ENCODE results near the gene ARHGAP22.

Gene ARHGAP22

GRCh38 chr10:48455392-48456151 is 149.3 kb downstream of the ARHGAP22 start:
- Histone ChIP-seq H3K36me3 (ENCODE audit: control insufficient read depth in 5 of 5, insufficient read depth in 5 of 5, low read length in 5 of 5) (peaks cover 0 to 6% (median 0%) of the 10 kb centered on the region in 5 donors), H3K4me1 (ENCODE audit: control insufficient read depth in 5 of 5, insufficient read depth in 5 of 5, low read length in 5 of 5) (peaks cover 0 to 16% (median 6%) of the 10 kb centered on the region in 5 donors), H3K27me3 (ENCODE audit: control insufficient read depth in 5 of 5, insufficient read depth in 4 of 5, low read length in 5 of 5) (no peaks in the 10 kb centered on the region), H3K4me3 (ENCODE audit: low read depth in 1 of 5, low read length in 5 of 5) (no peak overlapping the region), H3K9ac (ENCODE audit: low read length in 5 of 5) (no peak overlapping the region), H3K9me3 (ENCODE audit: control insufficient read depth in 5 of 5, low read length in 5 of 5) (no peaks in the 10 kb centered on the region), H3K27ac (ENCODE audit: low read depth, low read length) (no peak overlapping the region)

- H3K9ac ChIP-seq (ENCODE audit: low read length in 5 of 5): no peak overlapping the region
- no peak overlapping the region for H3K4me3 ChIP-seq (ENCODE audit: low read depth in 1 of 5, low read length in 5 of 5)
- H3K36me3 ChIP-seq (ENCODE audit: control insufficient read depth in 5 of 5, insufficient read depth in 5 of 5, low read length in 5 of 5): peaks cover 0 to 6% (median 0%) of the 10 kb centered on the region in 5 donors
- no peaks in the 10 kb centered on the region for H3K27me3 ChIP-seq (ENCODE audit: control insufficient read depth in 5 of 5, insufficient read depth in 4 of 5, low read length in 5 of 5)
- no peaks in the 10 kb centered on the region for H3K9me3 ChIP-seq (ENCODE audit: control insufficient read depth in 5 of 5, low read length in 5 of 5)
- H3K4me1 ChIP-seq (ENCODE audit: control insufficient read depth in 5 of 5, insufficient read depth in 5 of 5, low read length in 5 of 5): peaks cover 0 to 18% (median 10%) of the 10 kb centered on the region in 5 donors
- no peak overlapping the region for H3K27ac ChIP-seq (ENCODE audit: low read depth, low read length)
Observed at GRCh38 chr10:48455055-48455391, 149.8 kb downstream of the ARHGAP22 start.

DNA sequence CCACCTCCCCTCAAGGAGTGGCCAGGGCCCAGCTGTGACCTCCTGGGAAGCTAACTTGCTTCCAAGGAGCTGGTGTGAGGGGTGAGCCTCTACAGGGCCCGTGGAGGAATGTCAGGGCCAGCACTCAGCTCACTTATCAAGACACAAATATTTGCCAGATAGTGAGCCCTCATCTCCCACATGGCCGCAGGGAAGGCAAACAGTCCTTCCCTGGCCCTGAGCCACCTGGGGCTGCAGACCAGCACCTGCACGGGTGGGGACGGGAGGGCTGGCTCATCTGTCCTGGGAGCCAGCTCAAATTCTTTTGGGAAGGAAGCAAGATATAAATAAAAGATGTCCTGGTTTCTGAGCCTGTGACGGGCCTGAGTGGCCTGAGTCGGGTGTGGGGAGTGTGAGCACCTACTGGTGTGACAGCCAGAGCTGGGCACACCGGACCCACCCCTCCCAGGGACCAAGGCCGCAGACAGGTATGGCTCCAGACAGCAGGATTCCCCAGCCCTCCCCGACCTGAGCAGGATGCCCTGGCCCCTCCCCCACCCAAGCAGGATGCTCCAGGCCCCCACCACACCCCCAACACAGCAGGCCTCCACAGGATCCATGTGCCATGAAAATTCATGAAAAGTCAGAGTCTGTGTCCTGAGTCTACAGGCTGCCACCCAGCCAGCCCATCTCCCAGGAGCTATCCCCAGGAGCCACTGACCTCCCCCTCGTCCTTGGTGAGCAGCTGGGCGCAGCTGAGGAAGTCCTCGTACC is 150.4 kb downstream of the ARHGAP22 start:
- Histone ChIP-seq H3K4me1 (ENCODE audit: control insufficient read depth in 5 of 5, insufficient read depth in 5 of 5, low read length in 5 of 5) (peaks cover 0 to 23% (median 15%) of the 10 kb centered on the region in 5 donors), H3K9ac (ENCODE audit: low read length in 5 of 5) (no peak overlapping the region), H3K9me3 (ENCODE audit: control insufficient read depth in 5 of 5, low read length in 5 of 5) (no peaks in the 10 kb centered on the region), H3K27ac (ENCODE audit: low read depth, low read length) (no peak overlapping the region), H3K36me3 (ENCODE audit: control insufficient read depth in 5 of 5, insufficient read depth in 5 of 5, low read length in 5 of 5) (peaks cover 0 to 6% (median 0%) of the 10 kb centered on the region in 5 donors), H3K4me3 (ENCODE audit: low read depth in 1 of 5, low read length in 5 of 5) (no peak overlapping the region), H3K27me3 (ENCODE audit: control insufficient read depth in 5 of 5, insufficient read depth in 4 of 5, low read length in 5 of 5) (no peaks in the 10 kb centered on the region)

DNA sequence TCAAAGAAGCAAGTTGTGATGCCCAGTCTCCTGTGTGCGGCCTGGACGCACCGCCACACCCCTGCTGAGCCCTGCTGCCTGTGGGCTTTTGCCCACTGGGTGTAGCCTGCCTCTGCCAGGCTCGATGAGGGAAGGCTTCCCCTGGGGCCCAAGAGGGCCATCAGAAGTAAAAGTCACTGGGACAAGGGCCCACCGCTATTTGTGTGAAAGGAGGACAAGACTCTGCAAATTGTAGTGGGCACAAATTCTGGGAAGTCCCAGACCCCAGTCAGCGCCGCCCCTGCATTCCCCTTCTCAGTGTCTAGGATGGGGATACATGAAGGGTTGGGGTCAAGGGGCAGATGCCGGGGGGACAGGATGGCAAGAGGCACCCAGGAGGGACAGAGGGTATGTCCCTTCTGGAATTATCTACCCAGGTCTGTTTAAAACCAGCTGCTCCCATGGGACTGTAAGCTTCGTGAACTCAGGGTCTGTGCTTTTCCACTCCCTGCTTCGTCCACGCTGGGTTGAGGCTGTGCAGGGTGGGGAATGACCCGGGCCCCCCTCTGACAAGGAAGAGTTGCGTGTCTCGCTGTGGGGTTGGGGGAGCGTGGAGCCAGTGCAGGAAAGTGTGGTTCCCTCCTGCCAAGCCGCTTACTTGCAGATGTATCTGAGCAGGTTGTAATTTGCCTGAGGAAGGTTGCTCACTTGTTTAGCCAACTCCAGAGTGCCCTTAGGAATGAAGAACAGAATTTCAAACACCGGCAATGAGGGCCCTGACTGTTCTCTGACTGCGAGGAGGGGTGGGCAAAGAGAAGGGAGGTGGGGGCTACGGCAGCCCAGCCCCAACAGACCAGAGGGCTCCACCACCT is 151.2 kb downstream of the ARHGAP22 start:
- Histone ChIP-seq H3K9me3 (ENCODE audit: control insufficient read depth in 5 of 5, low read length in 5 of 5) (no peaks in the 10 kb centered on the region), H3K9ac (ENCODE audit: low read length in 5 of 5) (no peak overlapping the region), H3K4me3 (ENCODE audit: low read depth in 1 of 5, low read length in 5 of 5) (no peak overlapping the region), H3K36me3 (ENCODE audit: control insufficient read depth in 5 of 5, insufficient read depth in 5 of 5, low read length in 5 of 5) (peaks cover 0 to 10% (median 0%) of the 10 kb centered on the region in 5 donors), H3K27me3 (ENCODE audit: control insufficient read depth in 5 of 5, insufficient read depth in 4 of 5, low read length in 5 of 5) (no peaks in the 10 kb centered on the region), H3K27ac (ENCODE audit: low read depth, low read length) (no peak overlapping the region), H3K4me1 (ENCODE audit: control insufficient read depth in 5 of 5, insufficient read depth in 5 of 5, low read length in 5 of 5) (peaks cover 0 to 29% (median 16%) of the 10 kb centered on the region in 5 donors)

GRCh38 chr10:48452879-48453412 is 151.9 kb downstream of the ARHGAP22 start:
- Histone ChIP-seq H3K36me3 (ENCODE audit: control insufficient read depth in 5 of 5, insufficient read depth in 5 of 5, low read length in 5 of 5) (peaks cover 0 to 10% (median 0%) of the 10 kb centered on the region in 5 donors), H3K9me3 (ENCODE audit: control insufficient read depth in 5 of 5, low read length in 5 of 5) (no peaks in the 10 kb centered on the region), H3K4me3 (ENCODE audit: low read depth in 1 of 5, low read length in 5 of 5) (no peak overlapping the region), H3K4me1 (ENCODE audit: control insufficient read depth in 5 of 5, insufficient read depth in 5 of 5, low read length in 5 of 5) (peaks cover 0 to 29% (median 16%) of the 10 kb centered on the region in 5 donors), H3K27ac (ENCODE audit: low read depth, low read length) (no peak overlapping the region), H3K27me3 (ENCODE audit: control insufficient read depth in 5 of 5, insufficient read depth in 4 of 5, low read length in 5 of 5) (no peaks in the 10 kb centered on the region), H3K9ac (ENCODE audit: low read length in 5 of 5) (no peak overlapping the region)

DNA sequence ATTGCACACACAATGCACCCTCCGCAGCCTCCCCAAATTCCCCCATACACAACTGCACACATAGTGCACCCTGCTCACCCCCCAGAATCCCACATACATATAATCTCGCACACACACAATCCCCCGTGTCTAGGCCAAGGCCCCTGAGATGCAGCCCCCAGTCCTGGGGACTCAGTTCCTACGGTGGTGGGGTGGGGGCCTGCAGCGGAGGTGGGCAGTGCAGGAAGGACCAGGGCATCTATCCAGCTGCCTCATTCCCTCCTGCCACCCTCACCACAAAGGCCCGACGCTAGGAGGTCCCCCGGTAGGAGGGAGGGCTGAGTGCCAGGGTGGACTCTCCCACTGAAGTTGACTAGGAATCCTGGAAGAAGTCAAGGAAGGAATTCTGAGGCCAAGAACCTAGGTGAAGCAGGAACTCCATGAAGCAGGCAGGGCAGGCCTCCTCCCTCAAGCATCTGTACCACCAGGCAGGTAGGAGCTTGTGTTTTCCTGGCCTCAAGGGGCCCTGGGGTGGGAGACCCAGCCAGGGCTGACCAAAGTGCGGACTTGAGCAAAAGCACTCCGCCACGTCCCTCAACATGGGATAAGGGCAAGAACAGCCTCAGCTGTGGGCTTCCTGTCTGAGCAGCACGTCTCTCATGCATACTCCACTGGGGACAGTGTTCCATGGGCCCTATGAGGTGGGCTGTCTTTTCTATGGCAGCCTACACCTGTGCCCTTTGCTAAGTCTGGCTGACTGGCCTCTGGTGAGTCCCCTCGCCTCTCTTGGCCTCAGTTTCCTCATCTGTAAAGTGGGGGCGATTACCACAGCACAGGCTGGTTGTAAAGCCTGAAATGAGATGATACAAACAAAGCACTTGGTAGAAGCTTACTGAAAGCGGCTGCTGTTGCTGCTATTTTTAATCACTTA is 152.6 kb downstream of the ARHGAP22 start:
- H3K27ac ChIP-seq (ENCODE audit: low read depth, low read length): no peak overlapping the region
- peaks cover 0 to 10% (median 0%) of the 10 kb centered on the region in 5 donors for H3K36me3 ChIP-seq (ENCODE audit: control insufficient read depth in 5 of 5, insufficient read depth in 5 of 5, low read length in 5 of 5)
- no peak overlapping the region for H3K9ac ChIP-seq (ENCODE audit: low read length in 5 of 5)
- no peak overlapping the region for H3K4me3 ChIP-seq (ENCODE audit: low read depth in 1 of 5, low read length in 5 of 5)
- H3K4me1 ChIP-seq (ENCODE audit: control insufficient read depth in 5 of 5, insufficient read depth in 5 of 5, low read length in 5 of 5): peaks cover 0 to 26% (median 16%) of the 10 kb centered on the region in 5 donors
- H3K27me3 ChIP-seq (ENCODE audit: control insufficient read depth in 5 of 5, insufficient read depth in 4 of 5, low read length in 5 of 5): no peaks in the 10 kb centered on the region
- H3K9me3 ChIP-seq (ENCODE audit: control insufficient read depth in 5 of 5, low read length in 5 of 5): no peaks in the 10 kb centered on the region

GRCh38 chr10:48450741-48451466 is 154.0 kb downstream of the ARHGAP22 start:
- Histone ChIP-seq H3K27ac (ENCODE audit: low read depth, low read length) (no peak overlapping the region), H3K4me3 (ENCODE audit: low read depth in 1 of 5, low read length in 5 of 5) (no peak overlapping the region), H3K27me3 (ENCODE audit: control insufficient read depth in 5 of 5, insufficient read depth in 4 of 5, low read length in 5 of 5) (no peaks in the 10 kb centered on the region), H3K36me3 (ENCODE audit: control insufficient read depth in 5 of 5, insufficient read depth in 5 of 5, low read length in 5 of 5) (peaks cover 0 to 15% (median 0%) of the 10 kb centered on the region in 5 donors), H3K4me1 (ENCODE audit: control insufficient read depth in 5 of 5, insufficient read depth in 5 of 5, low read length in 5 of 5) (peaks cover 0 to 17% (median 12%) of the 10 kb centered on the region in 5 donors), H3K9me3 (ENCODE audit: control insufficient read depth in 5 of 5, low read length in 5 of 5) (no peaks in the 10 kb centered on the region), H3K9ac (ENCODE audit: low read length in 5 of 5) (no peak overlapping the region)

DNA sequence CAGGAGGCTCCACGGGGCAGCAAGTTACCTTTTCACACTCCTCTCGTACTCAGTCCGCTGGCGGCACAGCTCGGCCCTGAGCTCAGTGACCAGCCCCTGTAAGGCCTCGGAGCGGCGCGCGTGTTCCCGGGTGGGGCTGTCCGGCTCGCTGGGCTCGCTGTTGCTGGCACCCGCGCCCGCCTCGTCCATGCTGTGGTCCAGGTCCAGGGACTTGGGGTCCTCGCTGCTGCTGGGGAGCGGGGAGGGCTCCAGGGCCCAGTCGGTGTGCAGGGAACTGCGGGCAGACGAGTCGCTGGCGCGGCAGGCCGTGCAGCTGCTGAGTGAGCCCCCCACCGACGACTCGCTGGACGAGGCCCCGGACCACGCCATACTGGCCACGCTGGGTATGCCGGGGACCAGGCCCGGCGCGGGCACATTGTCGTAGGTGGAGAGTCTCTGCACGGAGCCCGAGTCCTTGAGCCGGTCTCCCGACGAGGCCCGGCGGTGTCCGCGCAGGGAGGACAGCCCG is 154.6 kb downstream of the ARHGAP22 start:
- Histone ChIP-seq H3K27me3 (ENCODE audit: control insufficient read depth in 5 of 5, insufficient read depth in 4 of 5, low read length in 5 of 5) (no peaks in the 10 kb centered on the region), H3K4me3 (ENCODE audit: low read depth in 1 of 5, low read length in 5 of 5) (no peak overlapping the region), H3K27ac (ENCODE audit: low read depth, low read length) (no peak overlapping the region), H3K36me3 (ENCODE audit: control insufficient read depth in 5 of 5, insufficient read depth in 5 of 5, low read length in 5 of 5) (peaks cover 0 to 21% (median 0%) of the 10 kb centered on the region in 5 donors), H3K9me3 (ENCODE audit: control insufficient read depth in 5 of 5, low read length in 5 of 5) (no peaks in the 10 kb centered on the region), H3K4me1 (ENCODE audit: control insufficient read depth in 5 of 5, insufficient read depth in 5 of 5, low read length in 5 of 5) (peaks cover 0 to 17% (median 12%) of the 10 kb centered on the region in 5 donors), H3K9ac (ENCODE audit: low read length in 5 of 5) (no peak overlapping the region)
